Keratinocyte (primary cell): ENCODE measurements around the gene PAPPA2.

Experiments used
- CTCF ChIP-seq, 3 experiments: IDR thresholded peaks in 1 of 3; conservative IDR thresholded peaks in 1 of 3; optimal IDR thresholded peaks in 1 of 3; 2 replicates in 2 of 3; 3 replicates in 1 of 3; pipeline versions ENCODE3 to v1.5.1; 2011; ENCODE audit warnings: low read length in 3 of 3, mild to moderate bottlenecking in 3 of 3, moderate library complexity in 2 of 3, control low read depth in 1 of 3, inconsistent platforms in 1 of 3; ENCODE audit not compliant: insufficient read depth in 2 of 3; ENCODE audit errors: extremely low read depth in 1 of 3
- EZH2 ChIP-seq: IDR thresholded peaks from one replicate; pipeline ENCODE4 v1.6.1; 2012; ENCODE audit warnings: inconsistent platforms, mild to moderate bottlenecking, low read length, moderate library complexity

GRCh38 chr1:176826265-176826664 lies 363.3 kb downstream of the PAPPA2 start:
- no peak for TF ChIP-seq CTCF (optimal IDR thresholded peaks at IDR 0.05 in 1 of 3, IDR thresholded peaks at IDR 0.05 in 1 of 3, conservative IDR thresholded peaks at IDR 0.05 in 1 of 3; ENCODE audit: extremely low read depth in 1 of 3, insufficient read depth in 2 of 3, low read length in 3 of 3)
- no peak for TF ChIP-seq EZH2
